Thoracic aorta (tissue), 2 donors: Measurements from ENCODE around the gene KRT76. TPM values are rescaled to one million over a fixed set of nuclear protein-coding genes. Genes with fewer than 3 reads are reported as not detected.

Experiments used
- ATAC-seq: fragments of 150-250 bp; one replicate; pipeline ENCODE4 v1.8.0; 2017; ENCODE audit warnings: low read depth; ENCODE audit not compliant: insufficient number of reproducible peaks, low FRiP score
- DNase-seq: peaks from one replicate; pipeline ENCODE4 v3.0.0-alpha.2; 2020; ENCODE audit warnings: low spot score
- H3K27ac ChIP-seq, 2 donors: fragments of 200-600 bp; sonication (generic); 1 replicate in 1 of 2; 2 replicates in 1 of 2; pipeline ENCODE4 v1.5.1; 2016; ENCODE audit warnings: mild to moderate bottlenecking in 2 of 2, moderate library complexity in 2 of 2
- H3K27me3 ChIP-seq: fragments of 200-600 bp; sonication (generic); replicated peaks from 2 replicates; pipeline ENCODE4 v1.6.0; 2016; ENCODE audit warnings: mild to moderate bottlenecking; ENCODE audit not compliant: insufficient read depth
- H3K36me3 ChIP-seq: fragments of 200-600 bp; sonication (generic); one replicate; pipeline ENCODE4 v1.5.1; 2016
- H3K4me1 ChIP-seq, 2 donors: fragments of 200-600 bp; sonication (generic); 1 replicate in 1 of 2; 2 replicates in 1 of 2; pipeline versions ENCODE4 v1.5.1 to v1.6.0; 2016; ENCODE audit warnings: low read depth in 2 of 2, mild to moderate bottlenecking in 1 of 2; ENCODE audit not compliant: control insufficient read depth in 1 of 2
- H3K4me3 ChIP-seq: fragments of 200-600 bp; sonication (generic); 2 replicates; pipeline ENCODE4 v1.5.1; 2016; ENCODE audit warnings: mild to moderate bottlenecking
- H3K9me3 ChIP-seq: fragments of 200-600 bp; sonication (generic); 2 replicates; pipeline ENCODE4 v1.5.1; 2016
- total RNA-seq, 2 donors: library from RNA; depleted of rRNA; stranded (reverse); fragments of >200 nt; gene quantifications; one replicate each; pipeline versions ENCODE4 v1.1.0 to v1.2.3, GENCODE V29; 2016
- TF ChIP-seq, protein P1 (sequence below): fragments of 200-600 bp; sonication (generic); IDR thresholded peaks from one replicate; pipeline ENCODE4 v1.5.1; 2019; ENCODE audit warnings: antibody characterized with exemption

Gene KRT76
- total RNA-seq, 2 donors from 2014 or later: not detected

DNA sequence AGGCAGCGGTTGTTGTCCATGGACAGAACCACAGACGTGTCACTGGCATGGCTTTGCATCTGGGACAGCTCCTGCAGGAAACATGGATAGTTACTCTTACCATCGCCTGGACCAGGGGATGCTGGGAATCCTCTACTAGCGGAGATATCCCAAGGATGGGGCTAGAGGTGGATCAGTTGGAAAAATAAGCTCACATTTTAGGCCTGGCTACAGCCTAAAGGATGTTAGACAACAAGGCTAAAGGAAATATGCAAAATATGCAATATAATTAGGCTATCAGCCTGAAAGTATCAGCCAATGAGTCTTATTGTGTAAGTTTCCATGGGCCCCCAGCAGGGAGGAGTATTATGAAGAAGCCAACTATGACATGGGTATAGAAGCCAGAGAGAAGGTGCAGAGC, 5.0 kb downstream of the KRT76 start:
- H3K4me3 ChIP-seq: no peak overlapping the region
- TF ChIP-seq, protein P1, sequence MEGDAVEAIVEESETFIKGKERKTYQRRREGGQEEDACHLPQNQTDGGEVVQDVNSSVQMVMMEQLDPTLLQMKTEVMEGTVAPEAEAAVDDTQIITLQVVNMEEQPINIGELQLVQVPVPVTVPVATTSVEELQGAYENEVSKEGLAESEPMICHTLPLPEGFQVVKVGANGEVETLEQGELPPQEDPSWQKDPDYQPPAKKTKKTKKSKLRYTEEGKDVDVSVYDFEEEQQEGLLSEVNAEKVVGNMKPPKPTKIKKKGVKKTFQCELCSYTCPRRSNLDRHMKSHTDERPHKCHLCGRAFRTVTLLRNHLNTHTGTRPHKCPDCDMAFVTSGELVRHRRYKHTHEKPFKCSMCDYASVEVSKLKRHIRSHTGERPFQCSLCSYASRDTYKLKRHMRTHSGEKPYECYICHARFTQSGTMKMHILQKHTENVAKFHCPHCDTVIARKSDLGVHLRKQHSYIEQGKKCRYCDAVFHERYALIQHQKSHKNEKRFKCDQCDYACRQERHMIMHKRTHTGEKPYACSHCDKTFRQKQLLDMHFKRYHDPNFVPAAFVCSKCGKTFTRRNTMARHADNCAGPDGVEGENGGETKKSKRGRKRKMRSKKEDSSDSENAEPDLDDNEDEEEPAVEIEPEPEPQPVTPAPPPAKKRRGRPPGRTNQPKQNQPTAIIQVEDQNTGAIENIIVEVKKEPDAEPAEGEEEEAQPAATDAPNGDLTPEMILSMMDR: no peak
- DNase-seq (no peak), ATAC-seq (no peak)
- H3K36me3 ChIP-seq: no peaks in the 10 kb centered on the region
- no peaks in the 10 kb centered on the region for H3K9me3 ChIP-seq
- H3K27ac ChIP-seq: no peak overlapping the region
- no peaks in the 10 kb centered on the region for H3K27me3 ChIP-seq
- H3K4me1 ChIP-seq: no peaks in the 10 kb centered on the region

DNA sequence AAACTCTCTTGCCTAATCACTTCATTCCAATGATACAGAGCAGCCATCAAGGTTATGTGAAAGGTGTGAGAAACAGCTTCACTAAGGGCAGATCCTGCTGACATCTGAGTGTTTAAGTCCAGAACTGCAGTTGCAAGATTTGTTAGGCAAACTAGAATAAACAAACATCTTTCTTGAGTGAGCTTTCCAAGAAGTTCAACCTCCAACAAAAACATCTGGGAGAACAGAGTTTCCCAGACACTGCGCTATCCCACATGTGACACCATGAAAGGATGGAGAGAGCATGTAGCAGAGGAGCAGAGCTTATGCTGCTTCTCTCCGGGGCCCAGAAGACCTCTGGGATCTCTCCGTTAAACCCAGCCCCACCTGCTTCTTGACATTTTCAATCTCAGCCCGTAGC, 5.6 kb downstream of the KRT76 start:
- no peaks in the 10 kb centered on the region for H3K9me3 ChIP-seq
- ATAC-seq (no peak), DNase-seq (no peak)
- no peak overlapping the region for H3K4me3 ChIP-seq
- no peaks in the 10 kb centered on the region for H3K27me3 ChIP-seq
- H3K4me1 ChIP-seq: no peaks in the 10 kb centered on the region
- no peak overlapping the region for H3K27ac ChIP-seq
- H3K36me3 ChIP-seq: no peaks in the 10 kb centered on the region
- TF ChIP-seq, protein P1: no peak

DNA sequence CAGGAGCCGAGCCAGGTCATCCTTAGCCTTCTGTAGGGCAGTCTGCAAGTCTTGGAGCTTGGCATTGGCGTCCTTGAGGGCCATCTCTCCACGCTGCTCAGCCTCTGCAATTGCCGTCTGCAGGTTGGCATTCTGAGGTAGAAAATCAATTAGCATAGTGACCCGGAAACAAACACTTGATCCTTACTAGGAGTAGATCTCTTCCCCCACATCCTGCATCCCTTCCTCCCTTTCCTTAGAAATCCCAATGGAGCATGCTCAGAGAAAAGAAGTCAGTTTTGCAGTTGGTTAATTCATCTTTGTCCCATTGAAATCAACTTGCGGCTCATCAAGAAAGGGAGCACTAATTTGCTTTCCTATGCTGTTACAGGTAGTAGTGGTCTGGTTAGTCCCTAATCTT, 6.1 kb downstream of the KRT76 start:
- no peaks in the 10 kb centered on the region for H3K9me3 ChIP-seq
- no peak for DNase-seq
- H3K4me1 ChIP-seq: no peaks in the 10 kb centered on the region
- H3K27ac ChIP-seq: no peak overlapping the region
- H3K36me3 ChIP-seq: no peaks in the 10 kb centered on the region
- no peak for ATAC-seq
- H3K4me3 ChIP-seq: no peak overlapping the region
- TF ChIP-seq, protein P1: no peak
- no peaks in the 10 kb centered on the region for H3K27me3 ChIP-seq

DNA sequence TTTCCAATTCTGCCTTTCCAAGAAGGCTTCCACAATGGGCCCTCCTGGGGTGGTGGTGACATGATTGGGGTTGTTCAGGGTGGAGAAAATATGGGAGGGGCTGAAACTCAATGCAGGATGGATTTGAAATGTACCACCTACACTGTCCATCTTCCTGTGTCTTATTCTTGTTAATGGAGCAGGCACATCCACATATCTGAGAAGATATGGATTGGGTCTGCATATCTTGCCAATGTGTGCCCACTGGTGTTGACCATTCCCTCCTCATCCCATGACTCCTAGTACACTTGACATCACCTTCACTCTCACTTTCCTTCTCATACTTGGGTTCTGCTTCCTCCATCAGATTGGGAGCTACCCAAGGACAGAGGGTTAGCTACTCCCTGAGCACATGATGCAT, 7.2 kb downstream of the KRT76 start:
- TF ChIP-seq, protein P1: no peak

GRCh38 chr12:52769354-52769753, 7.8 kb downstream of the KRT76 start:
- TF ChIP-seq, protein P1: no peak
- no peak overlapping the region for H3K27ac ChIP-seq
- no peak for DNase-seq
- no peak overlapping the region for H3K4me3 ChIP-seq
- no peaks in the 10 kb centered on the region for H3K4me1 ChIP-seq
- H3K27me3 ChIP-seq: no peaks in the 10 kb centered on the region
- no peaks in the 10 kb centered on the region for H3K9me3 ChIP-seq
- no peaks in the 10 kb centered on the region for H3K36me3 ChIP-seq
- ATAC-seq: no peak

More for the DNA sequence above, 7.2 kb downstream of the KRT76 start:
- Histone ChIP-seq H3K4me3 (no peak overlapping the region), H3K36me3 (no peaks in the 10 kb centered on the region), H3K4me1 (no peaks in the 10 kb centered on the region), H3K9me3 (no peaks in the 10 kb centered on the region), H3K27ac (no peak overlapping the region), H3K27me3 (no peaks in the 10 kb centered on the region)
- no peak for ATAC-seq
- DNase-seq: no peak
